GM15510 (cell line): Measurements from ENCODE around the gene ANOS1.

Source experiments
- POLR2A ChIP-seq: IDR thresholded peaks from 3 replicates; pipeline ENCODE4 v1.6.1; 2011; ENCODE audit warnings: borderline replicate concordance; ENCODE audit not compliant: insufficient read length; ENCODE audit errors: extremely low read depth

ANOS1 gene

DNA sequence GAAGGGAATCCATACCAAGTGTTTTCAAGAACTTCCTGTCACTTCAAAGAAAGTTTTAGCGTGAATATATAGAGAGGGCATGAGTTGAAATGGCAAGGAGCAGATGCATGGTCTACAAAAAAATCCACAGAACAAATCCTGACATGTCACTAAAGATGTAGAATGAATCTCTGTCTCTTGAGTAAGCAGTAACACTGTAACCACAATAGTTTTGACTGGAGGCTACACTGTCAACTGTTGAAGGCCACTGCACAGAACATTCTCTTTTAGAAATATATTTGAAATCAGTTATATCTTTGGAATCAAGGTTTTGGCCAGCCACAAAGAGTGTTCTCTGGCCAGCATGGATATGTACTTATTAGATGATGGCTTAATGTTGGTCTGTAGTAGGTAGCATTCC, 183.5 kb downstream of the ANOS1 start:
- TF ChIP-seq POLR2A, result no peak

DNA sequence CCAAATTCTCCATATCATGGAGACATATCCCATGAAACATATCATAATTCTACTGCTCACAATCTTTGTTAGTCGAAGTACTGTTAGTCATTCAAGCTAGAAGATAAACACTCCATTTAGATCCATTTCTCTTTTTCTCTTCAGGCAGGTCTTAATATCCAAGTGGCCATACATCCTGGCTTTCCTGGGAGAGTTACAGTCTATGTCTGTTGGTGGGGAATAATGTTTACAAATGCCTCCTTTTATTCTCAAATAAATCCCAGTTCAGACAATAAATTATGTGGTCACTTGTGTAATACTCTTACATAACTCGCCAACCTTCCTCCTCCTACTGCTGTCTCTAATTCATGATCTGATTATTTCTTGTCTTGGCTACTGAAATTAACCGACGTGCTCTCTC, 185.2 kb downstream of the ANOS1 start:
- no peak for TF ChIP-seq POLR2A

DNA sequence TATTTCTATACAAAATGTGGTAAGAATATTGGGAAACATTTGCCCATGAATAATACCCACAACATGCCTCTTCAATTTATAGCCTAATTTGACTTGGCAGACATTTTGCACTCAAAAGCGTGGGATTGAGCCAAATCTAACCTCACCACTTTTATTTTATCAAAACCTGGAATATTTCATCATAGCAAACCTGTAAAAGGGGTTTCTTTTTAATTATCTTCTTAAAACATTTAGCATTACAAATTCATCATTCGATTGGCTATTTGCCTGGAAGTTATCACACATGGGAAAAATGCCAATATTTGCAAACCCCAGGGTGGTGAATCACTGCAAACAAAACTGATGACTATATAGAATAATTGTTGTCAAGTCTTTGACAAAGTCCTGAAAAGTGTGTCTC, 211.1 kb downstream of the ANOS1 start:
- TF ChIP-seq POLR2A, result no peak

DNA sequence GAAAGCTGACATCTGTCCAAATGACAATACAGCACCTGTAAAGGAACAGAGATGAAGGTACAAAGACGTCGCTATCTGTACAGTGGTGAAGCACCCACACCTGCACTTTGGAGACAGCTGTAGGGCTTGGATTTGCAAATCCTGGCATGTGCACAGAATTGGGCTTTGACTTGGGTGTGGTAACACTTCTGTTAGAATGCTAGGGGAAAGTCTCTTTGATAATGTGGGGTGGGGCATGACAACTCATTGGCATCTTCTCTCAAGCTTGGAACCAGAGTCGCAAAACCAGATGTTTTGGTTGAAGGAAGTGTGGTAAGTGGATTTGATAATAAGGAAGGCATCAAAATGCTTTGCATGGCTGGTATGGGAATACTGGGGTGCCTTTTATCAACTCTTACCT, 211.8 kb downstream of the ANOS1 start:
- no peak for TF ChIP-seq POLR2A

DNA sequence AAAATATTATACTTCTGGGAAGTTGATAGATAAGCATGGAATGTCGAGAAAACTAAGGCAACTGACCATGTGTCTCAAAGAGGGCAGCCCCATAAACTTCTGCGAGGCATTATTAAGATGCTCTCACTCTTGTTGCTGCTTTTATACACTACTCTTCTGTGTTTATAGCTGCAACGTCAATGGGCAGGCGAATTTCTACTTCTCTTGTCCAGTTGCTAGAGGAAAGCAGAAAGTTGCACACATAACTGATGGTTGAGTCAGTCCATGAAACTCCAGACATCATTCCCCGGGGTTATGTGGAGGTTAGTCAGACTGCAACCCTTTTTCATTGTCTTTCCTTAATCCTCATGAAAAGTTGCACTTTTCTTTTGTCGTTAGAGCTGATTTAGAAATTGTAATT, 227.5 kb downstream of the ANOS1 start:
- TF ChIP-seq POLR2A, result no peak

DNA sequence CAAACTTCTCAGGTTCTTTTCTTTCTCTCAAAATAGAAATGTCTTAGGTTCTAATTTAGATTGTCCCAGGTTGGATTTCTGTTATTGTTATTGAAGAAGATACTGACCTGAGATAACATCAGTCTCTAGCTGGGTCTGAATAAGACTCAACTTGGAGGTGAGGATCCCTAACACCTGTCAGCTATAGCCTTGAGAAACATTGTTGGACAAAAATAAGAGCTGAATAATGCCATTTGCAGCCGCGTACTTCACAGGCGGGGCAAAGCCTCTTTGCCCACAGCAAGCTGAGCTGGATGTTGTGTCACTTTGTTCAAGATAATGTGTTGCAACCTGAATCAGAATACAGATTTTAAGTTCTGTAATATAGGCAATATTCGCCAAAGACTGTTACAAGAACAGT, 231.7 kb downstream of the ANOS1 start:
- TF ChIP-seq POLR2A, result no peak

DNA sequence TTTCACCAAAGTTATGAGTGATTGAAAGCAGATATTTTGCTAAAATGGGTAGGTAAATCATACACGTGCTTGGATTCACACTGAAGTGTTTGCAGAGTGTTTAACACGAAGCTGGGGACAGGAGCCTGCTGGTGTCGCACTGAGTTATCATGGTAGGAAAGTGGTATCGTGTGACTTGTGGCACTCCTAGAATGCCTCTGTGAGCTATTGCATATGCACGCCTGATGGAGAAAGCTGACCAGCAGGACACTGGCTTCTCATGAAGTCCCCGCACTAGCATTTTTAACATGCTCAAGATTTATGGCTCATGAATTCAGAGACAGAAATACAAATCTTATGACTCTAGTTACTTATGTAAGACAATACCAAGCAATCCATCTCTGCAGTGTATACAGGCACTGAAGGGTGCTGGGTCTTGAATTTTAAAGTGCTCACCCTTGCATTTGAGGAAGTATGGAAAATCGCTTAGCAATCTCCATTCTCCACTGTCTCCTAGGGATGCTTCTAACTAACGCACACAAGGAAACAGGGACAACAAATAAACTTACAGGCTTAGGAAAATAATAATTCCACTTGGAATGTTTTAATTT, 247.5 kb downstream of the ANOS1 start:
- no peak for TF ChIP-seq POLR2A
